ENCODE measurements around the gene CEP152. TPM values are rescaled to one million over a fixed set of nuclear protein-coding genes. Genes with fewer than 3 reads are reported as not detected.

Gene CEP152
- total and polyA plus RNA-seq, 9 of the 15 experiments (the other 6 are each of a cell fraction or from before 2014, with no cell fraction given) = 9.9 to 43.0 (median 23.6) TPM

DNA sequence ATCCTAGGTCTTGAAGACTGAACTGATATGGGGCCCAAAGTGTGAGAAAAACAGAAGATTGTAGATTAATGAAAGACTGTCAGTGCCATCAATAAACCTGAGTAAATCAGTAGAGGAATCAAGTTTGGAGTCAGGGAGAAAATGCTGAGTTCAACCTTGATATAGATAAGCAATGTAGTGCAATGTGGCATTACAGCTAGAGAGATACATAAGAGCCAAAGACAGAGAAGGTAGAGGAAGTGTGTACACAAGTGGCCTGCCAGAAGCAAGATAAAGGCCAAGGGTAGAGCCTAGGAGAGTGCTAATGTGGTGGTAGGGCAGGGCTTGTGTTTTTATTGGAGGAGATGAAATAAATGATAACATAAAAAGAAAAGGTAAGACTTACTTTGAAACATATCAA, 41.1 kb upstream of the CEP152 start (continued):
- TF ChIP-seq, protein P1, sequence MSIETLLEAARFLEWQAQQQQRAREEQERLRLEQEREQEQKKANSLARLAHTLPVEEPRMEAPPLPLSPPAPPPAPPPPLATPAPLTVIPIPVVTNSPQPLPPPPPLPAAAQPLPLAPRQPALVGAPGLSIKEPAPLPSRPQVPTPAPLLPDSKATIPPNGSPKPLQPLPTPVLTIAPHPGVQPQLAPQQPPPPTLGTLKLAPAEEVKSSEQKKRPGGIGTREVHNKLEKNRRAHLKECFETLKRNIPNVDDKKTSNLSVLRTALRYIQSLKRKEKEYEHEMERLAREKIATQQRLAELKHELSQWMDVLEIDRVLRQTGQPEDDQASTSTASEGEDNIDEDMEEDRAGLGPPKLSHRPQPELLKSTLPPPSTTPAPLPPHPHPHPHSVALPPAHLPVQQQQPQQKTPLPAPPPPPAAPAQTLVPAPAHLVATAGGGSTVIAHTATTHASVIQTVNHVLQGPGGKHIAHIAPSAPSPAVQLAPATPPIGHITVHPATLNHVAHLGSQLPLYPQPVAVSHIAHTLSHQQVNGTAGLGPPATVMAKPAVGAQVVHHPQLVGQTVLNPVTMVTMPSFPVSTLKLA (conservative IDR thresholded peaks at IDR 0.05) = 0 out of 4 replicates have a peak, but pooled peaks of 1 of the 2 experiments have one; percentile 28
- TF ChIP-seq U2AF1 (optimal IDR thresholded peaks at IDR 0.05; ENCODE audit: low read depth, low read length) = no peak
- no peak for TF ChIP-seq GTF2E2 (tag; IDR thresholded peaks at IDR 0.05)
- peak; percentile 58; the same call in 1 of the 2 replicates for TF ChIP-seq ZEB2 (IDR thresholded peaks at IDR 0.05)
- TF ChIP-seq HDAC1 (IDR thresholded peaks at IDR 0.05) = peak in 1 of 2 experiments; percentile 62; a peak in 1 of 4 replicates
- TF ChIP-seq ATF7 (IDR thresholded peaks at IDR 0.05) = 0 out of 2 replicates have a peak, but pooled peaks have one; percentile 22
- no peak for TF ChIP-seq BMI1 (IDR thresholded peaks at IDR 0.05; ENCODE audit: low read length)
- peak in 1 of 2 experiments; percentile 87; a peak in 2 of 4 replicates for TF ChIP-seq RCOR1 (IDR thresholded peaks at IDR 0.05; ENCODE audit: borderline replicate concordance in 1 of 2, low read depth in 2 of 2, low read length in 2 of 2)
- no peak for TF ChIP-seq POLR3A (IDR thresholded peaks at IDR 0.05; ENCODE audit: borderline replicate concordance, extremely low read depth, insufficient read depth, insufficient read length)
- TF ChIP-seq, protein P2, sequence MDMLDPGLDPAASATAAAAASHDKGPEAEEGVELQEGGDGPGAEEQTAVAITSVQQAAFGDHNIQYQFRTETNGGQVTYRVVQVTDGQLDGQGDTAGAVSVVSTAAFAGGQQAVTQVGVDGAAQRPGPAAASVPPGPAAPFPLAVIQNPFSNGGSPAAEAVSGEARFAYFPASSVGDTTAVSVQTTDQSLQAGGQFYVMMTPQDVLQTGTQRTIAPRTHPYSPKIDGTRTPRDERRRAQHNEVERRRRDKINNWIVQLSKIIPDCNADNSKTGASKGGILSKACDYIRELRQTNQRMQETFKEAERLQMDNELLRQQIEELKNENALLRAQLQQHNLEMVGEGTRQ (CRISPR knock-in tag; IDR thresholded peaks at IDR 0.05) = no peak
- TF ChIP-seq, protein P3, sequence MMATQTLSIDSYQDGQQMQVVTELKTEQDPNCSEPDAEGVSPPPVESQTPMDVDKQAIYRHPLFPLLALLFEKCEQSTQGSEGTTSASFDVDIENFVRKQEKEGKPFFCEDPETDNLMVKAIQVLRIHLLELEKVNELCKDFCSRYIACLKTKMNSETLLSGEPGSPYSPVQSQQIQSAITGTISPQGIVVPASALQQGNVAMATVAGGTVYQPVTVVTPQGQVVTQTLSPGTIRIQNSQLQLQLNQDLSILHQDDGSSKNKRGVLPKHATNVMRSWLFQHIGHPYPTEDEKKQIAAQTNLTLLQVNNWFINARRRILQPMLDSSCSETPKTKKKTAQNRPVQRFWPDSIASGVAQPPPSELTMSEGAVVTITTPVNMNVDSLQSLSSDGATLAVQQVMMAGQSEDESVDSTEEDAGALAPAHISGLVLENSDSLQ (IDR thresholded peaks at IDR 0.05) = no peak
- TF ChIP-seq, protein P4, sequence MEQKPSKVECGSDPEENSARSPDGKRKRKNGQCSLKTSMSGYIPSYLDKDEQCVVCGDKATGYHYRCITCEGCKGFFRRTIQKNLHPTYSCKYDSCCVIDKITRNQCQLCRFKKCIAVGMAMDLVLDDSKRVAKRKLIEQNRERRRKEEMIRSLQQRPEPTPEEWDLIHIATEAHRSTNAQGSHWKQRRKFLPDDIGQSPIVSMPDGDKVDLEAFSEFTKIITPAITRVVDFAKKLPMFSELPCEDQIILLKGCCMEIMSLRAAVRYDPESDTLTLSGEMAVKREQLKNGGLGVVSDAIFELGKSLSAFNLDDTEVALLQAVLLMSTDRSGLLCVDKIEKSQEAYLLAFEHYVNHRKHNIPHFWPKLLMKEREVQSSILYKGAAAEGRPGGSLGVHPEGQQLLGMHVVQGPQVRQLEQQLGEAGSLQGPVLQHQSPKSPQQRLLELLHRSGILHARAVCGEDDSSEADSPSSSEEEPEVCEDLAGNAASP (IDR thresholded peaks at IDR 0.05) = no peak
- TF ChIP-seq CBFA2T2 (conservative IDR thresholded peaks at IDR 0.05) = peak; percentile 87
- no peak for TF ChIP-seq PHF21A (IDR thresholded peaks at IDR 0.05; ENCODE audit: borderline replicate concordance, low read depth)
- TF ChIP-seq E2F3 (CRISPR knock-in tag; IDR thresholded peaks at IDR 0.05) = no peak
- TF ChIP-seq, protein P5, sequence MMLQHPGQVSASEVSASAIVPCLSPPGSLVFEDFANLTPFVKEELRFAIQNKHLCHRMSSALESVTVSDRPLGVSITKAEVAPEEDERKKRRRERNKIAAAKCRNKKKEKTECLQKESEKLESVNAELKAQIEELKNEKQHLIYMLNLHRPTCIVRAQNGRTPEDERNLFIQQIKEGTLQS (IDR thresholded peaks at IDR 0.05) = no peak
- TF ChIP-seq, protein P5 (CRISPR knock-in tag; conservative IDR thresholded peaks at IDR 0.05) = no peak
- TF ChIP-seq SAFB (IDR thresholded peaks at IDR 0.05; ENCODE audit: borderline replicate concordance, low read depth, low read length) = no peak
- peak; percentile 42 to 44; a peak in 1 of 4 replicates for TF ChIP-seq FOXK2 (conservative IDR thresholded peaks at IDR 0.05 in 1 of 2, IDR thresholded peaks at IDR 0.05 in 1 of 2; ENCODE audit: low read depth in 2 of 2)
- TF ChIP-seq, protein P6, sequence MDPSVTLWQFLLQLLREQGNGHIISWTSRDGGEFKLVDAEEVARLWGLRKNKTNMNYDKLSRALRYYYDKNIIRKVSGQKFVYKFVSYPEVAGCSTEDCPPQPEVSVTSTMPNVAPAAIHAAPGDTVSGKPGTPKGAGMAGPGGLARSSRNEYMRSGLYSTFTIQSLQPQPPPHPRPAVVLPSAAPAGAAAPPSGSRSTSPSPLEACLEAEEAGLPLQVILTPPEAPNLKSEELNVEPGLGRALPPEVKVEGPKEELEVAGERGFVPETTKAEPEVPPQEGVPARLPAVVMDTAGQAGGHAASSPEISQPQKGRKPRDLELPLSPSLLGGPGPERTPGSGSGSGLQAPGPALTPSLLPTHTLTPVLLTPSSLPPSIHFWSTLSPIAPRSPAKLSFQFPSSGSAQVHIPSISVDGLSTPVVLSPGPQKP (CRISPR knock-in tag; IDR thresholded peaks at IDR 0.05) = no peak
- TF ChIP-seq HSF4 (CRISPR knock-in tag; IDR thresholded peaks at IDR 0.05; ENCODE audit: borderline replicate concordance) = no peak
- TF ChIP-seq ILK (tag; IDR thresholded peaks at IDR 0.05; ENCODE audit: borderline replicate concordance, low read depth) = no peak
